HL-60 (cell line): ENCODE measurements around the gene KRTAP24-1.

Experiments used
- CTCF ChIP-seq: IDR thresholded peaks from one replicate; pipeline ENCODE4 v1.5.1; 2011; ENCODE audit warnings: low read length, control low read depth, inconsistent platforms; ENCODE audit not compliant: insufficient read depth
- POLR2AphosphoS5 ChIP-seq: IDR thresholded peaks from 2 replicates; pipeline ENCODE4 v1.6.1; 2012; ENCODE audit warnings: low read depth

- TF ChIP-seq POLR2AphosphoS5: no peak
- no peak for TF ChIP-seq CTCF
Observed at GRCh38 chr21:30248844-30249243, 33.9 kb downstream of the KRTAP24-1 start.
